ENCODE results near the gene PLB1.

Gene PLB1

GRCh38 chr2:28593160-28593755 is 97.4 kb downstream of the PLB1 start:
- Histone ChIP-seq H3K4me3 (replicated peaks; ENCODE audit: insufficient read depth, low read length) (no peak overlapping the region), H3K27me3 (ENCODE audit: insufficient read depth, poor library complexity, severe bottlenecking) (no peaks in the 10 kb centered on the region), H3K27ac (replicated peaks) (no peak overlapping the region)
- no peak for DNase-seq (ENCODE audit: low read depth in 1 of 2, low spot score in 1 of 2)
- TF ChIP-seq GABPA (IDR thresholded peaks at IDR 0.05; ENCODE audit: low read depth) (no peak), POLR2AphosphoS5 (IDR thresholded peaks at IDR 0.05; ENCODE audit: low read depth) (no peak)

GRCh38 chr2:28594000-28594331 is 98.1 kb downstream of the PLB1 start:
- no peak for DNase-seq (ENCODE audit: low read depth in 1 of 2, low spot score in 1 of 2)
- no peak overlapping the region for H3K4me3 ChIP-seq (replicated peaks; ENCODE audit: insufficient read depth, low read length)
- TF ChIP-seq CTCF (IDR thresholded peaks at IDR 0.05; ENCODE audit: insufficient read depth, low read length): no peak
- no peak for TF ChIP-seq REST (IDR thresholded peaks at IDR 0.05; ENCODE audit: insufficient replicate concordance, low read depth)
- no peak for TF ChIP-seq GABPA (IDR thresholded peaks at IDR 0.05; ENCODE audit: low read depth)
- TF ChIP-seq POLR2AphosphoS5 (IDR thresholded peaks at IDR 0.05; ENCODE audit: low read depth): no peak
- TF ChIP-seq SPI1 (IDR thresholded peaks at IDR 0.05; ENCODE audit: borderline replicate concordance, low read depth): no peak
- H3K27me3 ChIP-seq (ENCODE audit: insufficient read depth, poor library complexity, severe bottlenecking): no peaks in the 10 kb centered on the region
- no peak overlapping the region for H3K27ac ChIP-seq (replicated peaks)

GRCh38 chr2:28594332-28595108 is 98.7 kb downstream of the PLB1 start:
- TF ChIP-seq GABPA (IDR thresholded peaks at IDR 0.05; ENCODE audit: low read depth) (no peak), SPI1 (IDR thresholded peaks at IDR 0.05; ENCODE audit: borderline replicate concordance, low read depth) (peak; percentile 63; the same call in 1 of the 2 replicates), CTCF (IDR thresholded peaks at IDR 0.05; ENCODE audit: insufficient read depth, low read length) (peak; percentile 57)
- DNase-seq (ENCODE audit: low read depth in 1 of 2, low spot score in 1 of 2): peak; percentile 79 to 90
- Histone ChIP-seq H3K27ac (replicated peaks) (peak overlapping the region; percentile 24), H3K4me3 (replicated peaks; ENCODE audit: insufficient read depth, low read length) (no peak overlapping the region), H3K27me3 (ENCODE audit: insufficient read depth, poor library complexity, severe bottlenecking) (no peaks in the 10 kb centered on the region)

- no peak for DNase-seq (ENCODE audit: low read depth in 1 of 2, low spot score in 1 of 2)
- no peak for TF ChIP-seq CTCF (IDR thresholded peaks at IDR 0.05; ENCODE audit: insufficient read depth, low read length)
- no peak overlapping the region for H3K4me3 ChIP-seq (replicated peaks; ENCODE audit: insufficient read depth, low read length)
- H3K27me3 ChIP-seq (ENCODE audit: insufficient read depth, poor library complexity, severe bottlenecking): no peaks in the 10 kb centered on the region
- H3K27ac ChIP-seq (replicated peaks): no peak overlapping the region
Observed at GRCh38 chr2:28595323-28595722, 99.5 kb downstream of the PLB1 start.

- Histone ChIP-seq H3K27ac (replicated peaks) (no peak overlapping the region), H3K4me3 (replicated peaks; ENCODE audit: insufficient read depth, low read length) (no peak overlapping the region), H3K27me3 (ENCODE audit: insufficient read depth, poor library complexity, severe bottlenecking) (no peaks in the 10 kb centered on the region)
- TF ChIP-seq GABPA (IDR thresholded peaks at IDR 0.05; ENCODE audit: low read depth) (no peak), POLR2AphosphoS5 (IDR thresholded peaks at IDR 0.05; ENCODE audit: low read depth) (no peak)
- DNase-seq (ENCODE audit: low read depth in 1 of 2, low spot score in 1 of 2): no peak
Observed at GRCh38 chr2:28598484-28598883, 102.6 kb downstream of the PLB1 start.
